Measurements from ENCODE around the gene TMEM201.

DNA sequence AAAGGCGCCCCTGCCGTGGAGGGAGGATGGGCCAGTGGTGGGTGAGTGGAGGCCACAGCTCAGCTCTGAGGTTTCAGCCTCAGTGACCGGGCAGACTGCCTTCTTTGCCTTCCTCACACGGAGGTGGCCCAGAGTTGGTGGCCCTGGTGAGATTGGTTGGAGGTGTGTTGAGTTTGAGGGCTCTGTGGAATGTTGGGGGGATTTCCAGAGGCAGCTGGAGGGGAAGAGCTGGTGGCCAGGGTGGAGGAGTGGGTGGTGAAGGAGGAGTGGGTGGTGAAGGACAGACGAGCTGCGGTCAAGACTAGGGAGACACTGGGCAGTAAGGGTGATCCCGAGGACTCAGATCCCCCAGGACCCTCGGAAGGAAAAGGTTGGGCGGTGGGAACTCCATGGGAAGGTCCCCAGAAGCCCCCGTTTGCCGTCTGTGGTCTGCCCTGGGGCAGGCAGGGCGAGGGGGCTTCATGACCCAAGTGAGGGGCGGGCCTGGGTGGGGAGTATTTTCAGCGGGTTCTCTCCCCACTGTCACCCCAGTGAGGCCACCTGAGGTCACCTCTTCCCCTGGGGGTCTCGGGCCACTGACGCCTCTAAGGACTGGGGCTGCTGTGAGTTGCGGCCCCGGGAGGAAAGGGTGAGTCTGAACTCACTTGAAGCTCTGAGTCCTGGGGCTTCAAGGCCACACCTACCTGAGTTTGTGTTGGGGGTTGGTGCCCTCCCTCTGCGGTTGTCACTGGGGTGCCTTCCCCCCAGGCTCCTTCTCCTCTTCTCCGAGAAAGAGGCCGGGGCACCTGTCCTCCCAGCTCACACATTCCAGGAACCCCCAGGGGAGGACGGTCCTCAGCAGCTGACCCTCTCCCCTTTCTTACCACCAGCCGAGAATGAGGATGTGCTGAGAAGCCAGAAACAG lies 40.1 kb downstream of the TMEM201 start:
- TF ChIP-seq, protein P1, sequence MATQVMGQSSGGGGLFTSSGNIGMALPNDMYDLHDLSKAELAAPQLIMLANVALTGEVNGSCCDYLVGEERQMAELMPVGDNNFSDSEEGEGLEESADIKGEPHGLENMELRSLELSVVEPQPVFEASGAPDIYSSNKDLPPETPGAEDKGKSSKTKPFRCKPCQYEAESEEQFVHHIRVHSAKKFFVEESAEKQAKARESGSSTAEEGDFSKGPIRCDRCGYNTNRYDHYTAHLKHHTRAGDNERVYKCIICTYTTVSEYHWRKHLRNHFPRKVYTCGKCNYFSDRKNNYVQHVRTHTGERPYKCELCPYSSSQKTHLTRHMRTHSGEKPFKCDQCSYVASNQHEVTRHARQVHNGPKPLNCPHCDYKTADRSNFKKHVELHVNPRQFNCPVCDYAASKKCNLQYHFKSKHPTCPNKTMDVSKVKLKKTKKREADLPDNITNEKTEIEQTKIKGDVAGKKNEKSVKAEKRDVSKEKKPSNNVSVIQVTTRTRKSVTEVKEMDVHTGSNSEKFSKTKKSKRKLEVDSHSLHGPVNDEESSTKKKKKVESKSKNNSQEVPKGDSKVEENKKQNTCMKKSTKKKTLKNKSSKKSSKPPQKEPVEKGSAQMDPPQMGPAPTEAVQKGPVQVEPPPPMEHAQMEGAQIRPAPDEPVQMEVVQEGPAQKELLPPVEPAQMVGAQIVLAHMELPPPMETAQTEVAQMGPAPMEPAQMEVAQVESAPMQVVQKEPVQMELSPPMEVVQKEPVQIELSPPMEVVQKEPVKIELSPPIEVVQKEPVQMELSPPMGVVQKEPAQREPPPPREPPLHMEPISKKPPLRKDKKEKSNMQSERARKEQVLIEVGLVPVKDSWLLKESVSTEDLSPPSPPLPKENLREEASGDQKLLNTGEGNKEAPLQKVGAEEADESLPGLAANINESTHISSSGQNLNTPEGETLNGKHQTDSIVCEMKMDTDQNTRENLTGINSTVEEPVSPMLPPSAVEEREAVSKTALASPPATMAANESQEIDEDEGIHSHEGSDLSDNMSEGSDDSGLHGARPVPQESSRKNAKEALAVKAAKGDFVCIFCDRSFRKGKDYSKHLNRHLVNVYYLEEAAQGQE (IDR thresholded peaks at IDR 0.05; ENCODE audit: low read depth, low read length) = no peak
- TF ChIP-seq FOSL2 (IDR thresholded peaks at IDR 0.05; ENCODE audit: borderline replicate concordance, low read depth) (no peak), NRF1 (IDR thresholded peaks at IDR 0.05; ENCODE audit: low read depth, low read length) (no peak), RXRA (IDR thresholded peaks at IDR 0.05; ENCODE audit: borderline replicate concordance, low read depth) (no peak), EZH2phosphoT487 (IDR thresholded peaks at IDR 0.05; ENCODE audit: borderline replicate concordance, low read depth) (no peak), GABPA (IDR thresholded peaks at IDR 0.05; ENCODE audit: low read depth) (no peak), MXI1 (IDR thresholded peaks at IDR 0.05; ENCODE audit: low read depth, low read length) (no peak), POLR2AphosphoS5 (IDR thresholded peaks at IDR 0.05; ENCODE audit: low read depth, low read length) (no peak), NFIC (IDR thresholded peaks at IDR 0.05; ENCODE audit: borderline replicate concordance) (no peak), SMC3 (IDR thresholded peaks at IDR 0.05; ENCODE audit: low read depth, low read length) (no peak)
- TF ChIP-seq, protein P2, sequence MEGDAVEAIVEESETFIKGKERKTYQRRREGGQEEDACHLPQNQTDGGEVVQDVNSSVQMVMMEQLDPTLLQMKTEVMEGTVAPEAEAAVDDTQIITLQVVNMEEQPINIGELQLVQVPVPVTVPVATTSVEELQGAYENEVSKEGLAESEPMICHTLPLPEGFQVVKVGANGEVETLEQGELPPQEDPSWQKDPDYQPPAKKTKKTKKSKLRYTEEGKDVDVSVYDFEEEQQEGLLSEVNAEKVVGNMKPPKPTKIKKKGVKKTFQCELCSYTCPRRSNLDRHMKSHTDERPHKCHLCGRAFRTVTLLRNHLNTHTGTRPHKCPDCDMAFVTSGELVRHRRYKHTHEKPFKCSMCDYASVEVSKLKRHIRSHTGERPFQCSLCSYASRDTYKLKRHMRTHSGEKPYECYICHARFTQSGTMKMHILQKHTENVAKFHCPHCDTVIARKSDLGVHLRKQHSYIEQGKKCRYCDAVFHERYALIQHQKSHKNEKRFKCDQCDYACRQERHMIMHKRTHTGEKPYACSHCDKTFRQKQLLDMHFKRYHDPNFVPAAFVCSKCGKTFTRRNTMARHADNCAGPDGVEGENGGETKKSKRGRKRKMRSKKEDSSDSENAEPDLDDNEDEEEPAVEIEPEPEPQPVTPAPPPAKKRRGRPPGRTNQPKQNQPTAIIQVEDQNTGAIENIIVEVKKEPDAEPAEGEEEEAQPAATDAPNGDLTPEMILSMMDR (IDR thresholded peaks at IDR 0.05) = no peak
- TF ChIP-seq, protein P3, sequence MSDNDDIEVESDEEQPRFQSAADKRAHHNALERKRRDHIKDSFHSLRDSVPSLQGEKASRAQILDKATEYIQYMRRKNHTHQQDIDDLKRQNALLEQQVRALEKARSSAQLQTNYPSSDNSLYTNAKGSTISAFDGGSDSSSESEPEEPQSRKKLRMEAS (IDR thresholded peaks at IDR 0.05; ENCODE audit: low read depth) = no peak
- TF ChIP-seq, protein P4, sequence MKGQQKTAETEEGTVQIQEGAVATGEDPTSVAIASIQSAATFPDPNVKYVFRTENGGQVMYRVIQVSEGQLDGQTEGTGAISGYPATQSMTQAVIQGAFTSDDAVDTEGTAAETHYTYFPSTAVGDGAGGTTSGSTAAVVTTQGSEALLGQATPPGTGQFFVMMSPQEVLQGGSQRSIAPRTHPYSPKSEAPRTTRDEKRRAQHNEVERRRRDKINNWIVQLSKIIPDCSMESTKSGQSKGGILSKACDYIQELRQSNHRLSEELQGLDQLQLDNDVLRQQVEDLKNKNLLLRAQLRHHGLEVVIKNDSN (IDR thresholded peaks at IDR 0.05; ENCODE audit: borderline replicate concordance, low read depth) = no peak

Measured in SK-N-SH (cell line).